ENCODE measurements around the gene EVPLL.
"Not testable (repeated sequence)": the region's sequence is repeated elsewhere in the genome, so short reads cannot be mapped to it uniquely, and the experiment has no call there.

EVPLL gene

GRCh38 chr17:18377437-18378204 lies at the start of gene EVPLL:
Gene EVPLL, plus strand, starts transcription at chr17:18377778. Its CDS starts 3,160 bp downstream, at chr17:18380938.
- no peak within 1 kb of the TSS for H3K27ac ChIP-seq
- TF ChIP-seq CTCF (conservative IDR thresholded peaks at IDR 0.05) (no peak), ZFX (IDR thresholded peaks at IDR 0.05) (no peak)

GRCh38 chr17:18328643-18329204 lies 48.9 kb upstream of the EVPLL start:
- no peak for TF ChIP-seq CTCF (conservative IDR thresholded peaks at IDR 0.05)
- no peak for TF ChIP-seq ZFX (IDR thresholded peaks at IDR 0.05)
- H3K27ac ChIP-seq = no peak overlapping the region

GRCh38 chr17:18331879-18332278 lies 45.7 kb upstream of the EVPLL start:
- no peak overlapping the region for H3K27ac ChIP-seq

GRCh38 chr17:18332909-18333489 lies 44.6 kb upstream of the EVPLL start:
- TF ChIP-seq ZFX (IDR thresholded peaks at IDR 0.05) (no peak), CTCF (conservative IDR thresholded peaks at IDR 0.05) (no peak)
- no peak overlapping the region for H3K27ac ChIP-seq

More at GRCh38 chr17:18331879-18332278, 45.7 kb upstream of the EVPLL start:
- TF ChIP-seq ZFX (IDR thresholded peaks at IDR 0.05) (no peak), CTCF (conservative IDR thresholded peaks at IDR 0.05) (no peak)

- H3K27ac ChIP-seq = not testable (repeated sequence)
These were observed 39.4 kb upstream of the EVPLL start for GRCh38 chr17:18338158-18338557.

- TF ChIP-seq ZFX (IDR thresholded peaks at IDR 0.05) (no peak), CTCF (conservative IDR thresholded peaks at IDR 0.05) (no peak)
- no peak overlapping the region for H3K27ac ChIP-seq
These were observed 37.6 kb upstream of the EVPLL start for GRCh38 chr17:18339933-18340332.

GRCh38 chr17:18344021-18344420 lies 33.6 kb upstream of the EVPLL start:
- no peak overlapping the region for H3K27ac ChIP-seq
- TF ChIP-seq CTCF (conservative IDR thresholded peaks at IDR 0.05) (no peak), ZFX (IDR thresholded peaks at IDR 0.05) (no peak)
